Pons (tissue), 1 donor: Measurements from ENCODE around the gene OR8A1.

Experiments used
- DNase-seq: peaks from one replicate; pipeline ENCODE4 v3.0.0-alpha.2; 2016; ENCODE audit warnings: low spot score

OR8A1 gene

GRCh38 chr11:124569697-124570096, at the start of gene OR8A1:
Gene OR8A1, plus strand, starts transcription at chr11:124569997. Its CDS starts 123 bp downstream, at chr11:124570120.
- DNase-seq: no peak

- no peak for DNase-seq
Measured at GRCh38 chr11:124520550-124520854, 49.3 kb upstream of the OR8A1 start.

DNA sequence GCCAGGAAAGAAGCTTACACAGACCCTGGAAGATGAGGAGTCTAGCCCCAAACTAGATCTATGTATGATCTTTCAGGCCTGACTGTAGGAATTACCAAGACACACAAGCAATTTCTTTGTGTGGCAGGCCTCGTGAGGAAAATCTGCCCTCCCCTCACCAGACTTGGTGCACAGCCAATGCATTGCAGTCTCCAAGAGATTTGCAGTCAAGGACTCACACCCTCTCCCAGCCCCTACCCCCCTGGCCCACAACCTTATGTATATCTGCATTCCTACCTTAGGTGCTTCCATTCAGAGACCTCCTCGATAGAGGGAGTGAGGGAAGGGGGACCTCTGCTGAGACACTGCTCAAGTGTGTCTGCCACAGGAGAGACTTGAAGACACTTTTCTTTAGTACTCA, 36.2 kb upstream of the OR8A1 start:
- no peak for DNase-seq

- DNase-seq: no peak
Measured at GRCh38 chr11:124534051-124534450, 35.7 kb upstream of the OR8A1 start.

DNA sequence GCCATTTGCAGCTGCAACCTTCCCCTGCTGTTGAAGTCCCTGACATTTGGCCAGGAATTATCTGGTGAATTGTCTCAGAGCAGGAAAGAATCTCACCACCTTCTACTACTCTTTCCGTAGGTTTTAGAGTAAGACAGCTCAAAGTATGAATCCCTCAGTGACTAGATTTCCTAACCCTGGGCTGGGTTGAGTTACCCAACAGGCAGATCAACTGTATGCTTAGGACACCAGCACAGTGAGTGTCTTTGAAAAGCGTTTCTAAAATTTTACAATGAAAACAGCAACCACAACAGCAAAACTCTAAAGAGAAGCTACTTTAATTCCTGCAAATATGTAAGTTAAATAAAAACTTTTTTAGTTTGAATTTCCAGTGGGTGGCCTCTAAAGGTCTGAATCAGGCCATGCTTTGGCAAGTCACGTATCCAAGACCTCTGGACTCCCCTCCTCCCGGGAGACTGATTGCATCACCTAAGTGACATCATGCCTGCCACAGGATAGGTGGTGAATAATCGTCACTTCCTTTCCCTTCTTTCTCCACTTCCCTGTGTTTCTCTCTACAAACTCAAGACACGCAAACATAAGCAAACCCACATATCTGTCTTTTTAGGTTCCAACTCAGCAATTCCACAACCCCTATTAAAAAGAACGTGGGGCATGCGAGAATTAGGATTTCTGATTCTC, 34.1 kb upstream of the OR8A1 start:
- no peak for DNase-seq

DNA sequence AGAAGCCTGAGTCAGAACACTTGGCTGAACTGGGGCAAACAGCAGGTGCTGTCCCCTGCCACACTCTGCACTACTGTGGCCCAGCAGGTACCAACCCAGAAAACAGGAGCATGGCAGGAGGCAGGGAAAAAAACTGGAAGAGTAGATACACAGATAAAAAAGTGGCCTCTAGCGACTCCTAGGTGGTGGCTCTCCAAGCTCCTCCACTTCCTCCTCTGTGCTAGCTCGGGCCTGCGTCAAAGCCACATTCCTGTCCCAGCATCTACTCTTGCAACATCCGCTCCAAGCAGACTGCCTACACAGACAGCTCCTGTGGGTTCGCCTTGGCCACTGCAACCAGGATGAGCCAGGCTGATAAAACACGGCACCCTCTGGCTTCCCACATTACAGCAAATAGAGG, 33.3 kb upstream of the OR8A1 start:
- DNase-seq: peak; percentile 58

DNA sequence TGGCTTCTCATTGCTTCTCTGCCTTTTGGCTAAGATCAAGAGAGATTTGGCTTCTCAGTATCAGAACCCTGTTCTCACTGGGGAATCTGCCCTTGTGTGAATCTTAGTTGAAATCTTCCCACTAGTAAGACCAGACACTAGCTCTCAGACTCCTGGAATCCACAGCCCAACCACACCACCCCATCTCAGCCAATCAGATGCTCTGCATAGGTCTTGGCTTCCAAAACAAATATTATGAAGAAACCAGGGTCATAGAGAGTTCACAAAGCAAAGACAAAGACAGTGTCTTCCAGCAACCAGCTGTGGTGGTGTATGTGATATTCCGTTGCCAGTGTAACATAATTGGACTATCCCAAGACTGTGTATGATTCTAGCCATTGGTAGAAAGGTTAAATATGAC, 31.8 kb upstream of the OR8A1 start:
- DNase-seq: no peak

DNA sequence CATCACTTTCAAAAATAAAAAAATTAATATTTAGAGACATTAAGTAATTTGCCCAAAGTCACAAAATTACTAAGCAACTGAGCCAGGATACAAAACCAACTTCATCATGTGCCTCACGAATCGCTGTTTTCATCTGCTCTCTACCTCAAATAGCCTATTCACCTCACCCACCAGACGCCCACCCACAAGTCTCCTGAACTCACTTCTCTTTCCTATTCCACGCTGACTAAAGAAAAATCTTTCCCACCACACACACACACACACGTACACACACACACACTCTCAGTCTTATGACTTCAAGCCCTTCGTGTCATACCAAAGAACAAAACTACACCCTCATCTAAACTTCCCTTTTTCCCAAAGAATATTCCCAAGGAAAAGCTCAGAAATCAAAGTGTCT, 28.6 kb upstream of the OR8A1 start:
- no peak for DNase-seq

GRCh38 chr11:124543145-124543544, 26.7 kb upstream of the OR8A1 start:
- DNase-seq: no peak

- DNase-seq: no peak
Measured at GRCh38 chr11:124543554-124543953, 26.2 kb upstream of the OR8A1 start, which contains the start of gene OR8B12. Gene OR8B12, minus strand, starts transcription at chr11:124543654. Its CDS starts 0 bp downstream, at chr11:124543654.

DNA sequence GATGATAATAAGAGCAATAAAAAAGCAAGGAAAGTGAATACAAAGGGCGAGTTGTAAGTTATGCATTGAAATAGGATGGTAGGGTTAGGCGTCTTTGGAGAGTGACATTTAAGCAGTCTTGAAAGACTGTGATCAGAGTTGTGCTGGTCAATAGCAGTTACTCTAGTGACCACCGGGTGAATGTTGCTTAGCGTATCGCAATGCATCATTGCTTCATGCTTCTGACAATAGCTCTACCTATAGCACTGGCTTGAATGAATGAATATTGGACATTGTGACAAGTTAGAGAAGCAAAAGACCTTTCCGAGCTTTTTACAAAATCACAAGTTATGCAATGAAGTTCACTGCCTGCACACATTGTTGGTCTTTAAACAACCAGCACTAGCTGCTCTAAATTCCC, 18.6 kb upstream of the OR8A1 start:
- no peak for DNase-seq

GRCh38 chr11:124551987-124552386, 17.8 kb upstream of the OR8A1 start:
- DNase-seq: no peak

GRCh38 chr11:124556828-124557227, 13.0 kb upstream of the OR8A1 start:
- no peak for DNase-seq

GRCh38 chr11:124570160-124570559, 363 bp downstream of the OR8A1 start:
- no peak for DNase-seq

DNA sequence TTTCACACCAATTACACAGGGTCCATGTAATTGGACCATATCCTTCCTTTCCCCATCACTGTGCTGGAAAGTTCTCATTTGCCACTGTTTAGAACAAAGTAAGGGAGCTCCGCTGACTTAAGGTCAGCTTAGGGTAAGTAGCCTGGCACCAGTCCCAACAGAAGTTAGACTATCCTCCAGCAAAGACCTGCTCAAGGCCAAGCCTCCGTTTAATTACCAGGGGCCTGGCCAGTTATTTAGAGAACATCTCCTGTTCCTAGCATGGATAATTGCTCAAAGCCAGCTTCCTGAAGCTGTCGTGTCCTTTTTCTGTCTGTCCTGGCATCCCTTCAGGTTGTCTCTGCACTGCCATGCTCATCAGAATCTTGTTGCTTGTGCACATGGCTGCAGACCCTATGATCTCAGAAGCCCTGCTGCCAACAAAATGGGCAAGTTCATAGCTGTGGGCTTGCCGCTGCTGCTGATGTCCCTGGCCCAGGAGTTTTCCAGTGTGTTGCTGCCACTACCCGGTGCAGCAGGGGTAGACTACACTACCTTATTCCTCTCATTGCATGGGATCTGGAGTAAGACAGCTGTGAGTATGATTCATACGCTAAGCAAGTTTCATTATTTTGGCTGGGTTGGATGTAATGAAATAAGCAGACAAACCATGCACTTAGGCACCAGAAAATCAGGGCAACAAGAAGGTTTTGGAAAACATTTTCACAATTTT, 8.1 kb downstream of the OR8A1 start:
- no peak for DNase-seq

DNA sequence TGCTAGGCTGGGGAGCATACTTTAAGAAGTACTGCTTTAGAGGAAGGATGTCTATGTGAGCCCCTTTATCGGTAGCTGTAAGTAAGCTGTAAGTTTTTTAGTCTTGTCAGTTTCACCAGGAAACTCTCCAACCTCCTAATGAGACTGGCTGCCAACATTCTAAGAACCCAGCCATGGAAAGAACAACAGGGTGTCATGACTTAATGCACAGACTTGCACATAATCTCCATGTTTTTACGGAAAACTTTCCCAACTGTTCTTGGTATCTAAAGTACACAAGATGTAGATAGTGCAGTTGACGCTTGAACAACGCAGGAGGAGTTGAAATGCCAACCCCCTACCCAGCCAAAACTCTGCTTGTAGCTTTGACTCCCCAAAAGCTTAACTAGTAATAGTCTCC, 9.0 kb downstream of the OR8A1 start:
- DNase-seq: no peak

- no peak for DNase-seq
Measured at GRCh38 chr11:124581817-124582216, 12.0 kb downstream of the OR8A1 start.

DNA sequence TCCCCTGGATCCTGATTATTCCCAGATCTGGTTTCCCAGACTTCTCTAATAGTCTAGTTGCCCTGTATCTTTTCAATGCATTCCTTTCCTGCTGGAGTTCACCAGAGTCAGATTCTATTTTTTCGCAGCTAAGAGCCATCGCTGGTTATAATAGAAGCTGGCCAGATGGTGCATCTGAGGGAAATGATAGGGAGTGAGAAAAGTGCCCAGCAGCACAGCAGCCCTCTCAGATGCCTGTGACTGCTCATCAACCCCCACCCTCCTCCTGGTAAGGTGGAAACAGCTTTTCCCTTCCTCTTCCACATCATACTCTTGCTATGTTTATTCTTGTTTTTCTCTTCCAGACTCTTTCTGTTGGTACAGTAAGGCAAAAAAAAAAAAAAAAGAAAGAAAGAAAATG, 12.8 kb downstream of the OR8A1 start:
- DNase-seq: no peak

DNA sequence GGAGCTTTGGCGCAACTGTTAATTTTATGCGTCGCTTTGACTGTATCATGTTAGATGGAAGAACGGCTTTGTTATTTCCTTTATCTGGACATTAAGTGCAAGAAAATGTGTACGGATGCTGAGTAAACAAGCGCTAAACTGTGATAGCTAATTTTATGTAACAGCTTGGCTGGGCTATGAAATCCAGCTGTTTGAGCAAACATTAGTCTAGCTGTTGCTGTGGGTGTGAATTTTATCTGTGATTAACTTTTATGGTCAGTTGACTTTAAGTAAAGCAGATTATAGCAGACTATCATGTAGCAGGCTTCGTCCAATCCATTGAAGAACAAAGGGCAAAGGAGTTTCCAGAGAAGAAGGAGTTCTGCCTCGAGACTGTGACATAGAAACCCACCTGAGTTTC, 14.0 kb downstream of the OR8A1 start:
- no peak for DNase-seq

DNA sequence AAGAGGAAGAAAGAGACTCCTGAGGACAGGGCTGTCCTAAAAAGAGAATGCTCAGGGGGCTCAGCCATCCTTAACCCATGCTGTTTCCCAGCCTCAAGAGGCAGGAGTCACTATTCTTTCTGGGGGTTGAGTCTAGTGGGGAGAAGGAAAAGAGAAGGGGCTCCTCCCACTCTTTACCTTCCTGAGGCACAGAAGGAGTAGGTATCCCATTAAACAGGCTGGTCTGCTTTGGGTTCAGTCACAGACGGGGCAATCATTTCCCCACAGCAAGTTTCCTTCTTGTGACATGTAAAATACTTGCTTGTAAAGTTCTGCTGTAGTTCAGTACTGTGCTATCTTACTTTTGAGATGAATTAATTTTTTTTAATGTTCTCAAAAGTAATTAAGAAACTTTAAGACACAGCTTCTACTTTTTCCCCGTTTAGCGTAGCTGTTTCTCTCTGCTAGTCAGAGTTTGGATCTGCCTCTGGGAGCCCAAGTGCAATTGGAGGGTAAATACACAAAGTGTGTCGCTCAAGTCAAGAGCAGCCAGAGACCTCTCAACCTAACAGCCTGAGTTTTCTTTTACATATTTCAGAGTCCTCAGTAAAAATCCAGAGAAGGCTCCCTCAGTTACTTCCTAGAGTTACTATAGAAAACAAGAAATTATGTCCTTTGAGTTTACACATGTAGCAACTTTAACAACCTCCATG, 15.0 kb downstream of the OR8A1 start:
- DNase-seq: no peak

DNA sequence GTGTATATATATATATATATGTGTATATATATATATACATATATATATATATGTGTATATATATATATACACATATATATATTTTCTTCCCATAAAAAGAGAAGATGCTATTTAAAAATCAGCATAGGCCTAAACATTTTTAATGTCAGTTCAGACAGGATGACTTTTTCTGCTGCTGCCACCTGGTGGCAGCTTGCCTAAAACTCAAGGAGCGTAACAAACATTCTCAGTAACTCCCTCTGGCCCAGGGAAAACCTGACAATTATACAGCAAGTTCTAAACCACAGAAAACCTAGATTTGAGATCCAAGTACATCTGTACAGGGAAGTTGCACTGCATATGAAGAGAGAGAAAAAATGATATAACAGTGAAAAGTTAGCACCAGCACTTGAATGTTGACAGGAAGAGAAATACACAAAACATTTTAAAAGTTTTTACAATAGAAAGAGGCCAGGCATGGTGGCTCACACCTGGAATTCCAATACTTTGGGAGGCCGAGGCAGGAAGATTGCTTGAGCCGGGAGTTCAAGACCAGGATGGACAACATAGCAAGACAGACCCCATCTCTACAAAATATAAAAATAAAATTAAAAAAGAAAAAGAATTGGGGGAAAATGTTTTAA, 16.6 kb downstream of the OR8A1 start:
- DNase-seq: peak; percentile 65

DNA sequence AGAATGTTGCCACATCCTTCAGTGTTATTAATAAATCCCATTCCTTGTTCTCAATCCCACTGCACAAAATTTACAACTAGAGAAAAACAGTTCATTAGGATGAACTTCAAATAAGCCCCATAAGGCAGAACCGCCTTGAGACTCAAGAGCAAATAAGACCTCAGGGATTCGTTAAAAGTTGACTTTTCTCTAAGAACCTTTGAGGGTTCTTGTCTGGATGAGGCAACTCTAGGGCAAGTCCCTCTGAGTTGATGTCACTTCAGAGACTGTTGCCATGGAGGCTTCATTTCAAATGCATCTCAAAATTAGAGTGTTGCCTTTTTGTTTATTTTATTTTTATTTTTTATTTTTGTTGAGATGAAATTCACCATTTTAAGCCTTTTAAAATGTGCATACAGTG, 21.6 kb downstream of the OR8A1 start:
- no peak for DNase-seq

- DNase-seq: no peak
Measured at GRCh38 chr11:124592627-124593026, 22.8 kb downstream of the OR8A1 start.
